Kidney (tissue), 14 donors: ENCODE results near the gene CGB7. TPM values are rescaled to one million over a fixed set of nuclear protein-coding genes. Genes with fewer than 3 reads are reported as not detected.

Source experiments
- DNase-seq, 5 donors: peaks; one replicate each; pipeline ENCODE4 v3.0.0-alpha.2; 2013 to 2020
- FAIRE-seq: peaks from 2 replicates; lab custom pipeline; 2012; peaks lifted over from hg19 to GRCh38; lab: Jason Lieb, UNC
- H3K27ac ChIP-seq, 2 donors: one replicate each; pipeline ENCODE4 v1.7.0; 2013; ENCODE audit warnings: low read depth in 2 of 2, low read length in 2 of 2, inconsistent platforms in 1 of 2
- H3K27me3 ChIP-seq: one replicate; pipeline ENCODE4 v1.7.1; 2013; ENCODE audit warnings: low read length, inconsistent platforms; ENCODE audit not compliant: control insufficient read depth, insufficient read depth
- H3K36me3 ChIP-seq, 3 donors: one replicate each; pipeline versions ENCODE4 v1.7.0 to v1.7.1; 2013; ENCODE audit warnings: low read length in 3 of 3, control low read depth in 1 of 3, inconsistent platforms in 1 of 3; ENCODE audit not compliant: insufficient read depth in 3 of 3, control insufficient read depth in 2 of 3
- H3K4me1 ChIP-seq, 3 donors: one replicate each; pipeline versions ENCODE4 v1.7.0 to v1.7.1; 2013; ENCODE audit warnings: low read length in 3 of 3, inconsistent platforms in 1 of 3, low read depth in 1 of 3; ENCODE audit not compliant: control insufficient read depth in 2 of 3, insufficient read depth in 2 of 3
- H3K4me3 ChIP-seq, 3 donors: one replicate each; pipeline versions ENCODE4 v1.7.0 to v1.8.1; 2013; ENCODE audit warnings: low read length in 3 of 3, control low read depth in 1 of 3, inconsistent platforms in 1 of 3
- H3K9ac ChIP-seq, 3 donors: one replicate each; pipeline versions ENCODE4 v1.7.0 to v1.7.1; 2013; ENCODE audit warnings: low read length in 3 of 3, control low read depth in 1 of 3, inconsistent platforms in 1 of 3
- H3K9me3 ChIP-seq, 3 donors: one replicate each; pipeline versions ENCODE4 v1.7.0 to v1.7.1; 2013; ENCODE audit warnings: low read length in 3 of 3, control low read depth in 1 of 3, inconsistent platforms in 1 of 3; ENCODE audit not compliant: control insufficient read depth in 2 of 3, insufficient read depth in 1 of 3
- intact Hi-C: fragments of 100-400 bp; cut with DNase I; formaldehyde crosslinking; loops from one replicate; pipeline ENCODE4 v1.11.1; 2022
- polyA plus RNA-seq: library from polyadenylated mRNA; stranded (reverse); fragments of 350-450 nt; fragmentation: Illumina TruSeq; extraction: RNeasy Lipid Tissue Mini Kit (QIAGEN cat#74804); gene quantifications from one replicate; pipeline ENCODE4 v1.2.3, GENCODE V29; 2014; ENCODE audit warnings: low read depth, low replicate concordance; ENCODE audit not compliant: insufficient read depth
- total RNA-seq: library from RNA; stranded (reverse); fragmentation: NEBNext Ultra II Directional; extraction: Animal tissue kit (Norgen Biotek cat#: 25700); gene quantifications from one replicate; pipeline ENCODE4 v1.2.1, GENCODE V29; 2021
- TF ChIP-seq, protein P1 (sequence below): IDR thresholded peaks from 3 replicates; pipeline ENCODE4 v1.5.1; 2012; ENCODE audit warnings: mild to moderate bottlenecking, moderate library complexity, borderline replicate concordance; ENCODE audit not compliant: insufficient read depth; ENCODE audit errors: extremely low read depth
- donor health status: control.
- donor health status: control.
- donor health status: control.
- donor health status: control.
- donor health status: control.
- donor health status: DM: yes; HTN: yes; CAD: no.
- donor health status: Normal renal cell carcinoma (clear cell type).

CGB7 gene
- total and polyA plus RNA-seq, 2 donors from 2014 or later = not detected

GRCh38 chr19:49014123-49014869, 43.3 kb downstream of the CGB7 start:
- TF ChIP-seq, protein P1, sequence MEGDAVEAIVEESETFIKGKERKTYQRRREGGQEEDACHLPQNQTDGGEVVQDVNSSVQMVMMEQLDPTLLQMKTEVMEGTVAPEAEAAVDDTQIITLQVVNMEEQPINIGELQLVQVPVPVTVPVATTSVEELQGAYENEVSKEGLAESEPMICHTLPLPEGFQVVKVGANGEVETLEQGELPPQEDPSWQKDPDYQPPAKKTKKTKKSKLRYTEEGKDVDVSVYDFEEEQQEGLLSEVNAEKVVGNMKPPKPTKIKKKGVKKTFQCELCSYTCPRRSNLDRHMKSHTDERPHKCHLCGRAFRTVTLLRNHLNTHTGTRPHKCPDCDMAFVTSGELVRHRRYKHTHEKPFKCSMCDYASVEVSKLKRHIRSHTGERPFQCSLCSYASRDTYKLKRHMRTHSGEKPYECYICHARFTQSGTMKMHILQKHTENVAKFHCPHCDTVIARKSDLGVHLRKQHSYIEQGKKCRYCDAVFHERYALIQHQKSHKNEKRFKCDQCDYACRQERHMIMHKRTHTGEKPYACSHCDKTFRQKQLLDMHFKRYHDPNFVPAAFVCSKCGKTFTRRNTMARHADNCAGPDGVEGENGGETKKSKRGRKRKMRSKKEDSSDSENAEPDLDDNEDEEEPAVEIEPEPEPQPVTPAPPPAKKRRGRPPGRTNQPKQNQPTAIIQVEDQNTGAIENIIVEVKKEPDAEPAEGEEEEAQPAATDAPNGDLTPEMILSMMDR = no peak

DNA sequence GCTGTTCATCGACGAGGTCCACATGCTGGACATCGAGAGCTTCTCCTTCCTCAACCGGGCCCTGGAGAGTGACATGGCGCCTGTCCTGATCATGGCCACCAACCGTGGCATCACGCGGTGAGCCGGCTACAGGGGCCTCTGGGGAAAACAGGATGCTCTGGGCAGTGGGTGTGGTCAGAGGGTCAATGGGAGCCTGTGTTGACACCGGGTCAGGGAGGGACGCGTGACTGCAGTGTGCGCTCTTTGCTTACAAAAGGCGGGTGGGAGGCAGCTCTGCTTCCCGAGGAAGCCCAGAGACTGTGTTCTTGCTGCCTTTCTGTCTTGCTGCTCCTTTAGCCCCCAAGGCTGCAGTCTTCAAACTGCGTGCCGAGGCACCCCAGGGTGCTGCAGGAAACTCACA, 46.4 kb downstream of the CGB7 start:
- Histone ChIP-seq H3K9me3 (no peaks in the 10 kb centered on the region), H3K27me3 (no peaks in the 10 kb centered on the region), H3K4me1 (no peaks in the 10 kb centered on the region), H3K9ac (no peak overlapping the region), H3K27ac (no peak overlapping the region), H3K36me3 (peaks cover 0 to 18% (median 15%) of the 10 kb centered on the region in 3 donors), H3K4me3 (no peak overlapping the region)
- intact Hi-C loops = no loop called here
- TF ChIP-seq, protein P1 = no peak
- DNase-seq (no peak), FAIRE-seq (no peak)

More at GRCh38 chr19:49014123-49014869, 43.3 kb downstream of the CGB7 start:
- H3K4me1 ChIP-seq = peaks cover 0 to 6% (median 0%) of the 10 kb centered on the region in 3 donors
- H3K27me3 ChIP-seq = no peaks in the 10 kb centered on the region
- intact Hi-C loops = no loop called here
- FAIRE-seq = no peak
- DNase-seq = no peak
- H3K27ac ChIP-seq = no peak overlapping the region
- peaks cover 0 to 12% (median 2%) of the 10 kb centered on the region in 3 donors for H3K36me3 ChIP-seq
- H3K9ac ChIP-seq = no peak overlapping the region
- no peaks in the 10 kb centered on the region for H3K9me3 ChIP-seq
- no peak overlapping the region for H3K4me3 ChIP-seq

DNA sequence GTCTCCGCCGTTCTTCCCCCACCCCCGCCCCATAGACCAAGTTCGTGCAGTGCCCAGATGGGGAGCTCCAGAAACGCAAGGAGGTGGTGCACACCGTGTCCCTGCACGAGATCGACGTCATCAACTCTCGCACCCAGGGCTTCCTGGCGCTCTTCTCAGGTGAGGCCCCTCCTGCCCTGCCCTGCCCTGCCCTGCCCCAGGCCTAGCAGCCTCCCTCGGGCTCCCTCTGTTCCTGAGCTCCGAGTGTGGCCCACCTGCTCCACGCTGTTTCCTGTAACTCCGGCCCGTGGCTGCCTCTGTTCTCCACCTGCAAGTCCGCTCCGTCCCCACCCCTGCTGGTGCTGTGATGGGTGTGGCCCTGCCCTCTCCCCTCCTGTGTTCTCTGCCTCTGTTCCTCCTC, 47.1 kb downstream of the CGB7 start:
- intact Hi-C loops = no loop called here
- Histone ChIP-seq H3K4me1 (no peaks in the 10 kb centered on the region), H3K9me3 (no peaks in the 10 kb centered on the region), H3K4me3 (no peak overlapping the region), H3K27me3 (no peaks in the 10 kb centered on the region), H3K36me3 (peaks cover 0 to 20% (median 16%) of the 10 kb centered on the region in 3 donors), H3K9ac (no peak overlapping the region), H3K27ac (no peak overlapping the region)
- DNase-seq (no peak), FAIRE-seq (no peak)
- TF ChIP-seq, protein P1 = no peak
